ENCODE data around the gene FBXO46.
A peak's percentile ranks its signal among the peaks of the same experiment; 100 is the strongest.

Gene FBXO46

DNA sequence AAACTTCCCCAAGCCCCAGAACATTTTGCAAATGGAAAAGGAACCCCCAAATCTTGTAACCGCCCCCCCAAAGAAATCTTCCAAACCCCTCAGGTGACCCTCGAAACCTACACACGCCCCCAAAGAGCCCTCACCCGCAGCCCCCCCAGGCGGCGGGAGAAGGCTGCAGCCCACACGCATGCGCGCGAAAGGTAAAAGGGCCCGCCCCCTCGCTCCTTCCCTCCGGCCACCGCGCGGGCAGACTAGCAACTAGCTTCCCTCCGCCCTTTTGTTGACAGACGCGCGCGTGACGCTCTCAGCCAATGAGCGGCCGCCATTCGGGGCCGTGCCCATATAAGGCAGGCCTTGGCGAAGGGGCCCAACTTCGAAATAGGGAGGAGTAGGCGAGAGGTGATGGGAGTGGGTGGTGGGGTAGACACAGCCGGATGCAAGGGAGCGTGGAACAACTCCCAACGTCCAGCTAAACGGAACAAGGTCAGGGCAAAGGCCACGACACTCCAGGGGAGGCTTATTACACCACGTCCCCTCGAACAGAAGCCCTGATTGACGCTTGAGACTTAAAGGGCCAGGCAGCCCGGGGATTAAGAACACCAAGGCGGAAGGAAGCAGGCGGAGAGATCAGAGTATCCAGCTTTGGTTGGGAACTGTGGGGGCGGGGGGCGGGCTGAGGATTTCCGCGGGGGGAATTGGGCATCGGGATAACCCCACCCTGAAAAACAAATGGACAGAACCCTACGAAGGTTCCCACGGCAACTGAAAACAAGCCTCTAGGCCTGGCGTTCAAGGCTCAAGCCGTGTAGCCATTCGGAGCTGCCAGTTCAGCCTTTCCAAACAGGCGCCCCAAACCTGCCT, 13.3 kb downstream of the FBXO46 start (continued):
- TF ChIP-seq, protein P1, sequence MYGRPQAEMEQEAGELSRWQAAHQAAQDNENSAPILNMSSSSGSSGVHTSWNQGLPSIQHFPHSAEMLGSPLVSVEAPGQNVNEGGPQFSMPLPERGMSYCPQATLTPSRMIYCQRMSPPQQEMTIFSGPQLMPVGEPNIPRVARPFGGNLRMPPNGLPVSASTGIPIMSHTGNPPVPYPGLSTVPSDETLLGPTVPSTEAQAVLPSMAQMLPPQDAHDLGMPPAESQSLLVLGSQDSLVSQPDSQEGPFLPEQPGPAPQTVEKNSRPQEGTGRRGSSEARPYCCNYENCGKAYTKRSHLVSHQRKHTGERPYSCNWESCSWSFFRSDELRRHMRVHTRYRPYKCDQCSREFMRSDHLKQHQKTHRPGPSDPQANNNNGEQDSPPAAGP (tag by site-specific recombination; IDR thresholded peaks at IDR 0.05) = no peak
- TF ChIP-seq RBAK (tag by site-specific recombination; IDR thresholded peaks at IDR 0.05) (no peak), WT1 (tag by site-specific recombination; IDR thresholded peaks at IDR 0.05) (peak; percentile 82), ZNF501 (tag by site-specific recombination; IDR thresholded peaks at IDR 0.05) (peak; percentile 29; the same call in 1 of the 2 replicates), PRDM1 (tag by site-specific recombination; IDR thresholded peaks at IDR 0.05) (no peak), ZBTB48 (tag by site-specific recombination; IDR thresholded peaks at IDR 0.05) (peak; percentile 100), ZNF239 (tag by site-specific recombination; IDR thresholded peaks at IDR 0.05) (no peak), ZNF658 (tag by site-specific recombination; IDR thresholded peaks at IDR 0.05) (no peak), SCRT1 (tag by site-specific recombination; IDR thresholded peaks at IDR 0.05; ENCODE audit: borderline replicate concordance) (no peak), ZNF214 (tag by site-specific recombination; IDR thresholded peaks at IDR 0.05; ENCODE audit: borderline replicate concordance) (no peak), ZFP69B (tag by site-specific recombination; IDR thresholded peaks at IDR 0.05) (peak; percentile 54), ZNF792 (tag by site-specific recombination; IDR thresholded peaks at IDR 0.05) (0 out of 2 replicates have a peak, but pooled peaks have one; percentile 32), ZNF768 (tag by site-specific recombination; IDR thresholded peaks at IDR 0.05) (no peak), ZNF626 (tag by site-specific recombination; IDR thresholded peaks at IDR 0.05) (no peak)
- TF ChIP-seq, protein P2, sequence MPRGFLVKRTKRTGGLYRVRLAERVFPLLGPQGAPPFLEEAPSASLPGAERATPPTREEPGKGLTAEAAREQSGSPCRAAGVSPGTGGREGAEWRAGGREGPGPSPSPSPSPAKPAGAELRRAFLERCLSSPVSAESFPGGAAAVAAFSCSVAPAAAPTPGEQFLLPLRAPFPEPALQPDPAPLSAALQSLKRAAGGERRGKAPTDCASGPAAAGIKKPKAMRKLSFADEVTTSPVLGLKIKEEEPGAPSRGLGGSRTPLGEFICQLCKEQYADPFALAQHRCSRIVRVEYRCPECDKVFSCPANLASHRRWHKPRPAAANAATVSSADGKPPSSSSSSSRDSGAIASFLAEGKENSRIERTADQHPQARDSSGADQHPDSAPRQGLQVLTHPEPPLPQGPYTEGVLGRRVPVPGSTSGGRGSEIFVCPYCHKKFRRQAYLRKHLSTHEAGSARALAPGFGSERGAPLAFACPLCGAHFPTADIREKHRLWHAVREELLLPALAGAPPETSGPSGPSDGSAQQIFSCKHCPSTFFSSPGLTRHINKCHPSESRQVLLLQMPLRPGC (tag by site-specific recombination; IDR thresholded peaks at IDR 0.05) = no peak
- TF ChIP-seq, protein P3, sequence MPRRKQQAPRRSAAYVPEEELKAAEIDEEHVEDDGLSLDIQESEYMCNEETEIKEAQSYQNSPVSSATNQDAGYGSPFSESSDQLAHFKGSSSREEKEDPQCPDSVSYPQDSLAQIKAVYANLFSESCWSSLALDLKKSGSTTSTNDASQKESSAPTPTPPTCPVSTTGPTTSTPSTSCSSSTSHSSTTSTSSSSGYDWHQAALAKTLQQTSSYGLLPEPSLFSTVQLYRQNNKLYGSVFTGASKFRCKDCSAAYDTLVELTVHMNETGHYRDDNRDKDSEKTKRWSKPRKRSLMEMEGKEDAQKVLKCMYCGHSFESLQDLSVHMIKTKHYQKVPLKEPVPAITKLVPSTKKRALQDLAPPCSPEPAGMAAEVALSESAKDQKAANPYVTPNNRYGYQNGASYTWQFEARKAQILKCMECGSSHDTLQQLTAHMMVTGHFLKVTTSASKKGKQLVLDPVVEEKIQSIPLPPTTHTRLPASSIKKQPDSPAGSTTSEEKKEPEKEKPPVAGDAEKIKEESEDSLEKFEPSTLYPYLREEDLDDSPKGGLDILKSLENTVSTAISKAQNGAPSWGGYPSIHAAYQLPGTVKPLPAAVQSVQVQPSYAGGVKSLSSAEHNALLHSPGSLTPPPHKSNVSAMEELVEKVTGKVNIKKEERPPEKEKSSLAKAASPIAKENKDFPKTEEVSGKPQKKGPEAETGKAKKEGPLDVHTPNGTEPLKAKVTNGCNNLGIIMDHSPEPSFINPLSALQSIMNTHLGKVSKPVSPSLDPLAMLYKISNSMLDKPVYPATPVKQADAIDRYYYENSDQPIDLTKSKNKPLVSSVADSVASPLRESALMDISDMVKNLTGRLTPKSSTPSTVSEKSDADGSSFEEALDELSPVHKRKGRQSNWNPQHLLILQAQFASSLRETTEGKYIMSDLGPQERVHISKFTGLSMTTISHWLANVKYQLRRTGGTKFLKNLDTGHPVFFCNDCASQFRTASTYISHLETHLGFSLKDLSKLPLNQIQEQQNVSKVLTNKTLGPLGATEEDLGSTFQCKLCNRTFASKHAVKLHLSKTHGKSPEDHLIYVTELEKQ (tag by site-specific recombination; IDR thresholded peaks at IDR 0.05; ENCODE audit: borderline replicate concordance) = no peak
- TF ChIP-seq, protein P4, sequence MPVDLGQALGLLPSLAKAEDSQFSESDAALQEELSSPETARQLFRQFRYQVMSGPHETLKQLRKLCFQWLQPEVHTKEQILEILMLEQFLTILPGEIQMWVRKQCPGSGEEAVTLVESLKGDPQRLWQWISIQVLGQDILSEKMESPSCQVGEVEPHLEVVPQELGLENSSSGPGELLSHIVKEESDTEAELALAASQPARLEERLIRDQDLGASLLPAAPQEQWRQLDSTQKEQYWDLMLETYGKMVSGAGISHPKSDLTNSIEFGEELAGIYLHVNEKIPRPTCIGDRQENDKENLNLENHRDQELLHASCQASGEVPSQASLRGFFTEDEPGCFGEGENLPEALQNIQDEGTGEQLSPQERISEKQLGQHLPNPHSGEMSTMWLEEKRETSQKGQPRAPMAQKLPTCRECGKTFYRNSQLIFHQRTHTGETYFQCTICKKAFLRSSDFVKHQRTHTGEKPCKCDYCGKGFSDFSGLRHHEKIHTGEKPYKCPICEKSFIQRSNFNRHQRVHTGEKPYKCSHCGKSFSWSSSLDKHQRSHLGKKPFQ (tag by site-specific recombination; IDR thresholded peaks at IDR 0.05) = no peak
- TF ChIP-seq, protein P5, sequence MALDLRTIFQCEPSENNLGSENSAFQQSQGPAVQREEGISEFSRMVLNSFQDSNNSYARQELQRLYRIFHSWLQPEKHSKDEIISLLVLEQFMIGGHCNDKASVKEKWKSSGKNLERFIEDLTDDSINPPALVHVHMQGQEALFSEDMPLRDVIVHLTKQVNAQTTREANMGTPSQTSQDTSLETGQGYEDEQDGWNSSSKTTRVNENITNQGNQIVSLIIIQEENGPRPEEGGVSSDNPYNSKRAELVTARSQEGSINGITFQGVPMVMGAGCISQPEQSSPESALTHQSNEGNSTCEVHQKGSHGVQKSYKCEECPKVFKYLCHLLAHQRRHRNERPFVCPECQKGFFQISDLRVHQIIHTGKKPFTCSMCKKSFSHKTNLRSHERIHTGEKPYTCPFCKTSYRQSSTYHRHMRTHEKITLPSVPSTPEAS (tag by site-specific recombination; IDR thresholded peaks at IDR 0.05) = no peak
- TF ChIP-seq, protein P6, sequence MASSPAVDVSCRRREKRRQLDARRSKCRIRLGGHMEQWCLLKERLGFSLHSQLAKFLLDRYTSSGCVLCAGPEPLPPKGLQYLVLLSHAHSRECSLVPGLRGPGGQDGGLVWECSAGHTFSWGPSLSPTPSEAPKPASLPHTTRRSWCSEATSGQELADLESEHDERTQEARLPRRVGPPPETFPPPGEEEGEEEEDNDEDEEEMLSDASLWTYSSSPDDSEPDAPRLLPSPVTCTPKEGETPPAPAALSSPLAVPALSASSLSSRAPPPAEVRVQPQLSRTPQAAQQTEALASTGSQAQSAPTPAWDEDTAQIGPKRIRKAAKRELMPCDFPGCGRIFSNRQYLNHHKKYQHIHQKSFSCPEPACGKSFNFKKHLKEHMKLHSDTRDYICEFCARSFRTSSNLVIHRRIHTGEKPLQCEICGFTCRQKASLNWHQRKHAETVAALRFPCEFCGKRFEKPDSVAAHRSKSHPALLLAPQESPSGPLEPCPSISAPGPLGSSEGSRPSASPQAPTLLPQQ (tag by site-specific recombination; IDR thresholded peaks at IDR 0.05) = peak; percentile 79
- TF ChIP-seq, protein P7, sequence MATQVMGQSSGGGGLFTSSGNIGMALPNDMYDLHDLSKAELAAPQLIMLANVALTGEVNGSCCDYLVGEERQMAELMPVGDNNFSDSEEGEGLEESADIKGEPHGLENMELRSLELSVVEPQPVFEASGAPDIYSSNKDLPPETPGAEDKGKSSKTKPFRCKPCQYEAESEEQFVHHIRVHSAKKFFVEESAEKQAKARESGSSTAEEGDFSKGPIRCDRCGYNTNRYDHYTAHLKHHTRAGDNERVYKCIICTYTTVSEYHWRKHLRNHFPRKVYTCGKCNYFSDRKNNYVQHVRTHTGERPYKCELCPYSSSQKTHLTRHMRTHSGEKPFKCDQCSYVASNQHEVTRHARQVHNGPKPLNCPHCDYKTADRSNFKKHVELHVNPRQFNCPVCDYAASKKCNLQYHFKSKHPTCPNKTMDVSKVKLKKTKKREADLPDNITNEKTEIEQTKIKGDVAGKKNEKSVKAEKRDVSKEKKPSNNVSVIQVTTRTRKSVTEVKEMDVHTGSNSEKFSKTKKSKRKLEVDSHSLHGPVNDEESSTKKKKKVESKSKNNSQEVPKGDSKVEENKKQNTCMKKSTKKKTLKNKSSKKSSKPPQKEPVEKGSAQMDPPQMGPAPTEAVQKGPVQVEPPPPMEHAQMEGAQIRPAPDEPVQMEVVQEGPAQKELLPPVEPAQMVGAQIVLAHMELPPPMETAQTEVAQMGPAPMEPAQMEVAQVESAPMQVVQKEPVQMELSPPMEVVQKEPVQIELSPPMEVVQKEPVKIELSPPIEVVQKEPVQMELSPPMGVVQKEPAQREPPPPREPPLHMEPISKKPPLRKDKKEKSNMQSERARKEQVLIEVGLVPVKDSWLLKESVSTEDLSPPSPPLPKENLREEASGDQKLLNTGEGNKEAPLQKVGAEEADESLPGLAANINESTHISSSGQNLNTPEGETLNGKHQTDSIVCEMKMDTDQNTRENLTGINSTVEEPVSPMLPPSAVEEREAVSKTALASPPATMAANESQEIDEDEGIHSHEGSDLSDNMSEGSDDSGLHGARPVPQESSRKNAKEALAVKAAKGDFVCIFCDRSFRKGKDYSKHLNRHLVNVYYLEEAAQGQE (tag by site-specific recombination; IDR thresholded peaks at IDR 0.05) = no peak
- TF ChIP-seq, protein P8, sequence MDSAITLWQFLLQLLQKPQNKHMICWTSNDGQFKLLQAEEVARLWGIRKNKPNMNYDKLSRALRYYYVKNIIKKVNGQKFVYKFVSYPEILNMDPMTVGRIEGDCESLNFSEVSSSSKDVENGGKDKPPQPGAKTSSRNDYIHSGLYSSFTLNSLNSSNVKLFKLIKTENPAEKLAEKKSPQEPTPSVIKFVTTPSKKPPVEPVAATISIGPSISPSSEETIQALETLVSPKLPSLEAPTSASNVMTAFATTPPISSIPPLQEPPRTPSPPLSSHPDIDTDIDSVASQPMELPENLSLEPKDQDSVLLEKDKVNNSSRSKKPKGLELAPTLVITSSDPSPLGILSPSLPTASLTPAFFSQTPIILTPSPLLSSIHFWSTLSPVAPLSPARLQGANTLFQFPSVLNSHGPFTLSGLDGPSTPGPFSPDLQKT (IDR thresholded peaks at IDR 0.05; ENCODE audit: borderline replicate concordance, low read depth, low read length) = no peak

Measured in HEK293 (cell line).